ENCODE measurements around the gene ARPC1A.
"Not testable (repeated sequence)": the region's sequence is repeated elsewhere in the genome, so short reads cannot be mapped to it uniquely, and the experiment has no call there.

The ARPC1A gene

DNA sequence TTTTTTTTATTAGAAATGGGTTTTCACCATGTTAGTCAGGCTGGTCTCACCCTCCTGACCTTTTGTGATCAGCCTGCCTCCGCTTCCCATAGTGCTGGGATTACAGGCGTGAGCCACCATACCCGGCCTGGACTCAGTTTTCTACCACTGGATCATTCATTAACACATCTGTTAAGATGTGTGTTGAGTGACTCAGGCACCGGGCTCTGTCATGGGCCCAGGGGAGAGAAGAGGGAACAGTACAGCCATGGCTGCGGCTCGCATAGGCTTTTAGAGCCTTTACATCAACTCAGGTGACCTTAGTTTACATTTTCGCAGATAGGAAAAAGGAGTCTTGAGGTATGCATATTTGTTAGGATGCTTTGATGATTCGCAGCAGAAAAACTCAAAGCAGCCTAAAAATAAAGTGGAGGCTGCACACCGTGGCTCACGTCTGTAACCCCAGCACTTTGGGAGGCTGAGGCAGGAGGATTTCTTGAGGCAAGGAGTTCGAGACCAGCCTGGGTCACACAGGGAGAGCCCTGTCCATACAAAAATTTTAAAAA, 45.8 kb downstream of the ARPC1A start:
- DNase-seq (ENCODE audit: low read depth), result no peak

DNA sequence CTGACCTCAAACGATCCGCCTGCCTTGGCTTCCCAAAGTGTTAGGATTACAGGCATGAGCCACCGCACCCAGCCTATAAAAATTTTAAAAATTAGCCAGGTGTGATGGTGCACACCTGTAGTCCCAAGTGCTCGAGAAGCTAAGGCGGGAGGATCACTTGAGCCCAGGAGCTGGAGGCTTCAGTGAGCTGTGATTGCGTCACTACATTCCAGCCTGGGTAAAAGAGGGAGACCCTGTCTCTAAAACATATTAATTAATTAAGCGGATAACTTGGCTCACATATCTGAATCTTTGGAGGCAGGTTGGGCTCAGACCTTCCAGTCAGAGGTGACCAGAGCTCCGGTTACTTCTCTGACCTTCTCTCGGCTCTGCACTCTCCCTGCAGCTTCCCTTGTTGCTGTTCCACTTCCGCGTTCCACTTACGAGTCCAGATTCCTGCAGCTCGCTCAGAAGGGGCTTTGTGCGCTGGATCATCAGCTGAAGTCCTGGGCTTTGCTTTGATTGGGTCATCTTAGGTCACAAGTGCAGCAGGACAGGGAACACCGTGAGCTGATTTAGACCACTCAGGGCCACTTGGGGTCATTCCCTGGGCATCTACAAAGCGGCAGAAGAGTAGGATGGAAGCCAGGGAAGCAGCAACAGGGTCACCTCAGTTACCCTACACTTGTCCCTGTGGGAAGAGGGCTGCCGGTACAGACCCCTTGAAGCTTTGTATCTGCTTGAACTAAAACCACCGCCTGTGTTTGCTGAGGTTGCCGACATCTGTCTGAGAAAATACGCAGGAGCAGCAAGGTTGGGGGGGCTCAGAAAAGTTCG, 46.8 kb downstream of the ARPC1A start:
- no peak for DNase-seq (ENCODE audit: low read depth)

- no peak for DNase-seq (ENCODE audit: low read depth)
These were observed 47.7 kb downstream of the ARPC1A start for GRCh38 chr7:99373091-99374066.

- DNase-seq (ENCODE audit: low read depth), result peak; percentile 80
These were observed 48.7 kb downstream of the ARPC1A start, which contains the start of gene ARPC1B for GRCh38 chr7:99374111-99375064. Gene ARPC1B (plus strand): TSS chr7:99374730. CDS start chr7:99385715, 10,985 bp downstream.

GRCh38 chr7:99375070-99375807, 49.5 kb downstream of the ARPC1A start:
- DNase-seq (ENCODE audit: low read depth), result peak; percentile 46

- peak; percentile 57 for DNase-seq (ENCODE audit: low read depth)
These were observed 53.4 kb downstream of the ARPC1A start for GRCh38 chr7:99379043-99379577.

GRCh38 chr7:99379693-99380031, 54.0 kb downstream of the ARPC1A start:
- DNase-seq (ENCODE audit: low read depth), result not testable (repeated sequence)

- peak; percentile 20 for DNase-seq (ENCODE audit: low read depth)
These were observed 54.5 kb downstream of the ARPC1A start for GRCh38 chr7:99380032-99380822.

GRCh38 chr7:99380823-99381663, 55.3 kb downstream of the ARPC1A start:
- DNase-seq (ENCODE audit: low read depth), result peak; percentile 90

DNA sequence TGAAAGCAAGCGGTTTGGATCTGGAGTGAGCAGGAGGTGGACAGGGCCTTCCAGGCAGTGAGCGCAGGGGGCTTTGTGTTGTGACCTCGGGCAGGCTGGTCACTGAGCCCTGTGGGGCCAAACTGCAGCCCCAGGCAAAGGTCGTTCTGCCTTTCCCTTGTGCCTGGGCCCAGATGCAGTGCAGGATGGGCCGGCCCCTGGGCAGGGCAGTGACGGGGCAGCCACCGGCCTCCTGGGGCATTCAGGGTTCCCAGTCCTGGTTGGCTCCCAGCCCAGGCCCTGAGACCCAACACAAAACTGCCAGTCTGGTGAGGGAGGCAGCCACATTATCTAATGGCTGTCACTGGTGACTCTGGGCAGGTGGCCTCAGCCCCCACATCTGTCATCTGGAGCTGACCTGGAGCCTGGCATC, 56.0 kb downstream of the ARPC1A start:
- no peak for DNase-seq (ENCODE audit: low read depth)

DNA sequence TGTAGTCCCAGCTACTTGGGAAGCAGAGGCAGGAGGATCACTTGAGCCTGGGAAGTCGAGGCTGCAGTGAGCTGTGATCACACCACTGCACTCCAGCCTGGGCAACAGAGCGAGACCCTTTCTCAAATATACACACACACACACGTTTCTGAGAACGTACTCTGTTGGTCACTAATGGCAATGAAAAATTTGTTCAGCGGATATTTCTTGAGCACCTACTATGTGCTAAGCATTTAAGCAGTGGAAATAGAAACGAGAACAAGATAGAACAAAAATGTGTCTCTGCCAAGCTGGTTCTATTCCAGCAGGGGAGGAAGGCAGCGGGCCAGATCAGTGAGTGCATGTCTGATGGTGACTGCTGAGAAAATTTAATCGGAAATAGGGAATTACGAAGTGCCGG, 57.5 kb downstream of the ARPC1A start:
- DNase-seq (ENCODE audit: low read depth), result no peak

DNA sequence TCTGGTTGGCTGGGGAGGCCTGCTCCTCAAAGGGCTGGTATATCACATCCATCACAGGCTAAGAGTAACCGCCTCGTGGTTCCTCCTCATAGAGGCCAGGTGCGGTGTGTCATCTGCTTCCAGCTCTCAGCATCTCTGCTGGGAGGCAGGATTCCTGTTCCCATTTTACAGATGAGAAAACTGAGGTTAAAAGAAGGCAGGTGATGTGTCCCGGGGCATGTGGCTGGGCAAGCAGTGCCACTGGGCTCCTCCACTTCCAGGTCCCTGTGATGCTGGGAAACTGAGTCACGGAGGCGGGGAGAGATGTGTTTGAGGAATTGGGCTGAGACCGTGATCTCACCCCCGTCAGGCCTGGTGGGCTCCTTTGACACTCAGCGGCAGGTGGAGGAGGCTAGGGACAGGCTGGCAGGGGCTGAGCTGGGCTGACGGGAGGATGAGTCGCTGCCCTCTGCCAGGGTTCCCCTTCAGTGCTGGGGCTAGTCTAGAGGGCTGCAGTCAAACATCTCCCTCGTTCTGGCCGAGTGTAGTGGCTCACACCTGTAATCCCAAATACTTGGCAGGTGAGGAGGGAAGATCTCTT, 58.2 kb downstream of the ARPC1A start:
- DNase-seq (ENCODE audit: low read depth), result no peak

GRCh38 chr7:99384523-99384922, 58.8 kb downstream of the ARPC1A start:
- DNase-seq (ENCODE audit: low read depth), result no peak

DNA sequence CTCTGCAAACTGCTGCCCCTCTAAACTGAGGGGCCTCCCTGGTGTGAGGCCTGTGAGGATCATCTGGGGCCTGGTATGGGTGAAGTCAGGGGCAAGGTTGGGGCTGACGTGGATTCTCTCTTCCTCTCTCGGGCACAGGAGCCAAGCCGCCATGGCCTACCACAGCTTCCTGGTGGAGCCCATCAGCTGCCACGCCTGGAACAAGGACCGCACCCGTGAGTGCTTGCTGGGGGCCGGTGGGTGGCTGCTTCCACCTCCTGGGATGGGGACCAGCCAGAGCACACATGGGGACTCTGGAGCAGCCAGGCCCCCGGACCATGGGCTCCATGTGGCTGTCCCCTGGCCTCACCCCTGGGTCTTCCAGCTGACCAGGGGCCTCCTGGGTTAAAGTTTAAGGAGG, 59.9 kb downstream of the ARPC1A start:
- DNase-seq (ENCODE audit: low read depth), result no peak

DNA sequence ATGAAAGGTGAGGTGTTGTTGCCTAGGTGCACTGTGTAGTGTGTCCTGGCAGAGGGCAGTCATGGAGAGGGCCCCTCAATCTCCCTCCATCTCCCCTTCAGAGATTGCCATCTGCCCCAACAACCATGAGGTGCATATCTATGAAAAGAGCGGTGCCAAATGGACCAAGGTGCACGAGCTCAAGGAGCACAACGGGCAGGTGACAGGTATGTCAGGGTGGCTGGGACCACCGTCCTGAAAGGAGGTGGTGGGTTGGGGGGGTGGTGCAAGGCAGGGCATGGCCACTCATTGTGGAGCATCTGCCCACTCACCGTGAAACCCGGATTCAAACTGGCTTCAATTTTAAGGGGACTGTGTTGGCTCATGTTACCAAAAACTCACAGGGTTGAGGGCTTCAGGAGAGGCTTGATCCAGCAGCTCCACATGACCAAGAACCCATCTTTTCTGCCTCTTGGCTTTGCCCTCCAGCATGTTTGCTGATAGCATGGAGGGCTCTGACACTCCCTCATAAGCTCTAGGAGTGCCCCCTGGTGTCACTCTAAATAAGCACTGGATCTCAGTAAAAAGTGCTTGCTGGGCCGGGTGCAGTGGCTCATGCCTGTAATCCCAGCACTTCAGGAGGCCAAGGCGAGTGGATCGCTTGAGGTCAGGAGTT, 61.0 kb downstream of the ARPC1A start:
- no peak for DNase-seq (ENCODE audit: low read depth)

DNA sequence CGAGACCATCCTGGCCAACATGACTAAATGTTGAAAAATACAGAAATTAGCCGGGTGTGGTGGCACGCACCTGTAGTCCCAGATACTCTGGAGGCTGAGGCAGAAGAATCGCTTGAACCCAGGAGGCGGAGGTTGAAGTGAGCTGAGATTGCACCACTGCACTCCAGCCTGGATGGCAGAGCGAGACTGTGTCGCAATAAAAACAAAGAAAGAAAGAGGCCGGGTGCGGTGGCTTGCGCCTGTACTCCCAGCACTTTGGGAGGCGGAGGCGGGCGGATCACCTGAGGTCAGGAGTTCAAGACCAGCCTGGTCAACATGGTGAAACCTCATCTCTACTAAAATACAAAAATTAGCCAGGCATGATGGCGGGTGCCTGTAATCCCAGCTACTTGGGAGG, 61.5 kb downstream of the ARPC1A start:
- DNase-seq (ENCODE audit: low read depth), result not testable (repeated sequence)

- DNase-seq (ENCODE audit: low read depth), result no peak
These were observed 62.2 kb downstream of the ARPC1A start for GRCh38 chr7:99387912-99388311.

- no peak for DNase-seq (ENCODE audit: low read depth)
These were observed 64.1 kb downstream of the ARPC1A start for GRCh38 chr7:99389772-99390171.
